HepG2 (cell line): ENCODE results near the gene MRPS25. TPM values are rescaled to one million over a fixed set of nuclear protein-coding genes. Genes with fewer than 3 reads are reported as not detected.

Experiments used
- ATAC-seq: fragments of 200-7000 bp; cut with Tn5 transposase; 3 replicates; pipeline ENCODE4 v1.9.1; 2020; ENCODE audit warnings: mild to moderate bottlenecking, moderate library complexity
- BruUV-seq: library from RNA; stranded (reverse); fragments of 400-500 nt; replicated peaks from 2 replicates; lab custom pipeline; 2021; lab: Mats Ljungman, UMichigan
- CTCF ChIA-PET: fragments of 300-600 bp; formaldehyde crosslinking; extraction: SDS; loops from one replicate; lab custom pipeline; 2021; ENCODE audit warnings: low total read pairs, inconsistent platforms, low intra/inter-chr PET ratio; lab: Yijun Ruan, JAX
- POLR2A ChIA-PET: fragments of 350-600 bp; sonication (Branson Sonifier 250); formaldehyde crosslinking; loops from one replicate; lab custom pipeline; 2020; ENCODE audit warnings: antibody characterized with exemption, inconsistent platforms; lab: Yijun Ruan, JAX
- DNase-seq: peaks from one replicate; pipeline ENCODE4 v3.0.0-alpha.2; 2015; ENCODE audit warnings: low spot score
- FAIRE-seq: peaks from 3 replicates; lab custom pipeline; 2011; peaks lifted over from hg19 to GRCh38; lab: Jason Lieb, UNC
- H2AFZ ChIP-seq: one replicate; pipeline ENCODE4 v1.6.1; 2011; ENCODE audit warnings: low read length, inconsistent platforms
- H3K27ac ChIP-seq: fragments of 300-600 bp; 3 replicates; pipeline ENCODE4 v1.8.0; 2011; ENCODE audit warnings: mixed run types, mild to moderate bottlenecking, mixed read lengths, low read length, inconsistent platforms; ENCODE audit not compliant: insufficient read depth; ENCODE audit errors: extremely low read length
- H3K27me3 ChIP-seq, 2 experiments: fragments of 200-600 bp in 1 of 2; 2 replicates in 1 of 2; 3 replicates in 1 of 2; pipeline versions ENCODE4 v1.6.0 to v1.8.0; 2011; ENCODE audit warnings: low read length in 2 of 2, mild to moderate bottlenecking in 2 of 2, moderate library complexity in 2 of 2, inconsistent platforms in 1 of 2; ENCODE audit not compliant: insufficient read depth in 2 of 2, control insufficient read depth in 1 of 2
- H3K36me3 ChIP-seq, 2 experiments: fragments of 200-600 bp in 1 of 2; replicated peaks in 1 of 2; 2 replicates in 1 of 2; 3 replicates in 1 of 2; pipeline versions ENCODE4 v1.5.1 to v1.8.0; 2011; ENCODE audit warnings: low read length in 2 of 2, inconsistent platforms in 1 of 2; ENCODE audit not compliant: insufficient read depth in 2 of 2, control insufficient read depth in 1 of 2
- H3K4me1 ChIP-seq: 2 replicates; pipeline ENCODE4 v1.5.1; 2012; ENCODE audit warnings: low read length, inconsistent platforms; ENCODE audit not compliant: insufficient read depth
- H3K4me2 ChIP-seq: 2 replicates; pipeline ENCODE4 v1.6.0; 2011; ENCODE audit warnings: low read depth, low read length, inconsistent platforms
- H3K4me3 ChIP-seq, 3 experiments: fragments of 200-600 bp in 1 of 3; sonication (generic), shearing (Covaris generic) in 1 of 3; replicated peaks in 1 of 3; 2 replicates each; pipeline ENCODE4 v1.5.1; 2011 to 2016; ENCODE audit warnings: low read length in 3 of 3, inconsistent platforms in 2 of 3, low read depth in 2 of 3, mild to moderate bottlenecking in 2 of 3, control low read depth in 1 of 3, mixed read lengths in 1 of 3; ENCODE audit not compliant: insufficient read depth in 1 of 3
- H3K79me2 ChIP-seq: one replicate; pipeline ENCODE4 v1.6.1; 2011; ENCODE audit warnings: low read length, inconsistent platforms; ENCODE audit not compliant: insufficient read depth
- H3K9ac ChIP-seq: 2 replicates; pipeline ENCODE4 v1.6.0; 2011; ENCODE audit warnings: mild to moderate bottlenecking, low read depth, low read length, inconsistent platforms; ENCODE audit not compliant: insufficient read depth
- H3K9me3 ChIP-seq: 2 replicates; pipeline ENCODE4 v1.5.1; 2012; ENCODE audit warnings: mild to moderate bottlenecking, low read length
- H4K20me1 ChIP-seq: 2 replicates; pipeline ENCODE4 v1.6.0; 2011; ENCODE audit warnings: inconsistent platforms, mild to moderate bottlenecking, low read length, moderate library complexity; ENCODE audit not compliant: insufficient read depth
- CEBPZ ChIP-seq: IDR thresholded peaks from 2 replicates; pipeline ENCODE4 v1.6.1; 2012; ENCODE audit warnings: low read length, improper control_type of control experiment
- DNMT1 ChIP-seq: sonication (generic); formaldehyde crosslinking; IDR thresholded peaks from 2 replicates; pipeline ENCODE4 v1.5.1; 2020; ENCODE audit warnings: mild to moderate bottlenecking, missing genetic modification reagents
- MED1 ChIP-seq: sonication (generic); formaldehyde crosslinking; IDR thresholded peaks from 2 replicates; pipeline ENCODE4 v1.4.0; 2020; ENCODE audit warnings: missing genetic modification reagents
- NONO ChIP-seq, 2 experiments: fragments of 450-650 bp in 1 of 2; sonication (generic) in 1 of 2; formaldehyde crosslinking in 1 of 2; IDR thresholded peaks in 1 of 2; conservative IDR thresholded peaks in 1 of 2; 2 replicates each; pipeline versions ENCODE4 v1.6.1 to v1.8.0; 2017 to 2022; ENCODE audit warnings: mild to moderate bottlenecking in 1 of 2, missing genetic modification reagents in 1 of 2, moderate library complexity in 1 of 2
- RBM22 ChIP-seq: fragments of 200-400 bp; formaldehyde crosslinking; optimal IDR thresholded peaks from 2 replicates; pipeline ENCODE3; 2017; ENCODE audit warnings: mild to moderate bottlenecking, low read length, moderate library complexity
- TAF15 ChIP-seq: fragments of 200-400 bp; formaldehyde crosslinking; IDR thresholded peaks from one replicate; pipeline ENCODE4 v1.6.1; 2018; ENCODE audit warnings: mild to moderate bottlenecking, low read depth, low read length; ENCODE audit not compliant: poor library complexity, severe bottlenecking
- ZEB1 ChIP-seq: IDR thresholded peaks from 2 replicates; pipeline ENCODE4 v1.6.1; 2012; ENCODE audit warnings: mild to moderate bottlenecking, low read depth, inconsistent platforms; ENCODE audit not compliant: insufficient replicate concordance
- ZNF10 ChIP-seq: sonication (generic); formaldehyde crosslinking; IDR thresholded peaks from 2 replicates; pipeline ENCODE4 v1.4.0; 2020; ENCODE audit warnings: mild to moderate bottlenecking, low read depth, missing genetic modification reagents, borderline replicate concordance
- ZNF138 ChIP-seq: sonication (generic); formaldehyde crosslinking; IDR thresholded peaks from 2 replicates; pipeline ENCODE4 v1.5.0; 2020; ENCODE audit warnings: mild to moderate bottlenecking, low read depth, missing genetic modification reagents
- ZNF24 ChIP-seq: fragments of 450-650 bp; IDR thresholded peaks from 2 replicates; pipeline ENCODE4 v1.6.1; 2017; ENCODE audit warnings: antibody characterized with exemption, mild to moderate bottlenecking
- ZNF343 ChIP-seq: sonication (generic); formaldehyde crosslinking; IDR thresholded peaks from 2 replicates; pipeline ENCODE4 v1.4.0; 2020; ENCODE audit warnings: mild to moderate bottlenecking, missing genetic modification reagents
- ZNF367 ChIP-seq: sonication (generic); formaldehyde crosslinking; IDR thresholded peaks from 2 replicates; pipeline ENCODE4 v1.4.0; 2020; ENCODE audit warnings: missing genetic modification reagents, borderline replicate concordance
- ZNF7 ChIP-seq: IDR thresholded peaks from 2 replicates; pipeline ENCODE4 v1.6.1; 2016; ENCODE audit warnings: missing biosample characterization, missing genetic modification reagents
- WGBS: methylation state at CpG from one replicate; pipeline ENCODE4 v1.1.6; 2017; ENCODE audit warnings: low lambda C conversion rate; 5-methylcytosine and 5-hydroxymethylcytosine counted together
- in situ Hi-C: cut with HindIII; loops from 2 replicates; pipeline ENCODE4 v1.10.0; 2017; ENCODE audit warnings: low pct_unique_long_range_greater_than_20kb; ENCODE audit not compliant: extremely low pct_ligation_motif_present
- intact Hi-C: fragments of 100-400 bp; cut with micrococcal nuclease; formaldehyde crosslinking; loops from one replicate; pipeline ENCODE4 v1.10.0; 2022; ENCODE audit not compliant: unreplicated experiment
- polyA plus RNA-seq, 8 experiments: library from polyadenylated mRNA; depleted of rRNA in 3 of 8; stranded (reverse) in 7 of 8; unstranded in 1 of 8; fragments of >200 nt; fragmentation: Illumina TruSeq in 4 of 8; extraction: Trizol in 4 of 8; gene quantifications; 2 replicates each; pipeline versions ENCODE4 v1.2.1 to v1.2.3, GENCODE V29; 2011 to 2016; ENCODE audit warnings: low read depth in 4 of 8, missing spikeins in 1 of 8, mixed read lengths in 1 of 8; ENCODE audit not compliant: insufficient read depth in 1 of 8
- total RNA-seq, 5 experiments: library from RNA; depleted of rRNA; stranded (reverse); fragments of >200 nt; fragmentation: Illumina TruSeq; extraction: Trizol; gene quantifications; 2 replicates each; pipeline ENCODE4 v1.2.3, GENCODE V29; 2016; ENCODE audit warnings: low read depth in 1 of 5
- TF ChIP-seq, protein P1 (sequence below): conservative IDR thresholded peaks from 2 replicates; pipeline ENCODE4 v1.6.1; 2018; ENCODE audit warnings: missing genetic modification reagents

Gene MRPS25
- total and polyA plus RNA-seq, 2 of the 13 experiments (the other 11 are each of a cell fraction or from before 2014, with no cell fraction given) = 60.1 to 74.3 TPM

GRCh38 chr3:15041950-15042349, 23.2 kb downstream of the MRPS25 start:
- no peak overlapping the region for H3K9ac ChIP-seq
- H3K79me2 ChIP-seq = no peaks in the 10 kb centered on the region
- no peak for ATAC-seq
- H3K4me2 ChIP-seq = no peak overlapping the region
- no peaks in the 10 kb centered on the region; a peak in 1 of 5 replicates for H3K27me3 ChIP-seq
- no peak overlapping the region for H2AFZ ChIP-seq
- in situ Hi-C loops = loop anchor here (10.0 kb wide), 1 partner anchor 117 kb away; no protein-coding TSS in a partner anchor
- POLR2A ChIA-PET = no interaction called here
- no peak for DNase-seq
- H4K20me1 ChIP-seq = no peaks in the 10 kb centered on the region
- TF ChIP-seq RBM22 (peak; percentile 22), DNMT1 (CRISPR knock-in tag) (no peak)
- TF ChIP-seq, all 625 proteins: peak for 1
- peaks cover 30 to 84% of the 10 kb centered on the region in 2 experiments for H3K36me3 ChIP-seq
- FAIRE-seq = no peak
- no peak overlapping the region for H3K27ac ChIP-seq
- H3K4me3 ChIP-seq = no peak overlapping the region
- no peaks in the 10 kb centered on the region for H3K9me3 ChIP-seq
- CTCF ChIA-PET = no interaction called here
- WGBS = 99% methylated on average over 3 of the region's 3 CpGs
- H3K4me1 ChIP-seq = no peaks in the 10 kb centered on the region
- intact Hi-C loops = loop anchor here (5.0 kb wide), 1 partner anchor 115 kb away; no protein-coding TSS in a partner anchor
- no TSS peak for BruUV-seq

GRCh38 chr3:15040844-15041243, 24.3 kb downstream of the MRPS25 start:
- ATAC-seq (no peak; the same call in 2 of the 3 replicates), DNase-seq (no peak), FAIRE-seq (no peak)
- CTCF ChIA-PET = no interaction called here
- Histone ChIP-seq H3K4me2 (no peak overlapping the region), H3K36me3 (peaks cover 26 to 77% of the 10 kb centered on the region in 2 experiments), H3K9me3 (no peaks in the 10 kb centered on the region), H2AFZ (no peak overlapping the region), H3K27ac (no peak overlapping the region), H3K4me1 (no peaks in the 10 kb centered on the region), H3K27me3 (no peaks in the 10 kb centered on the region; a peak in 1 of 5 replicates), H4K20me1 (no peaks in the 10 kb centered on the region), H3K79me2 (no peaks in the 10 kb centered on the region), H3K9ac (no peak overlapping the region), H3K4me3 (no peak overlapping the region)
- in situ Hi-C loops (loop anchor here (10.0 kb wide), 1 partner anchor 116 kb away; no protein-coding TSS in a partner anchor), intact Hi-C loops (loop anchor here (5.0 kb wide), 1 partner anchor 114 kb away; no protein-coding TSS in a partner anchor)
- POLR2A ChIA-PET = no interaction called here
- BruUV-seq = no TSS peak
- WGBS = 90% methylated on average over 3 of the region's 3 CpGs
- TF ChIP-seq ZNF24 (no peak), MED1 (CRISPR knock-in tag) (no peak), ZNF343 (CRISPR knock-in tag) (no peak), ZNF367 (CRISPR knock-in tag) (no peak), CEBPZ (no peak), ZNF138 (no peak), ZNF7 (CRISPR knock-in tag) (no peak), ZEB1 (no peak), NONO (IDR thresholded peaks at IDR 0.05) (no peak), NONO (CRISPR knock-in tag; conservative IDR thresholded peaks at IDR 0.05) (no peak), ZNF10 (CRISPR knock-in tag) (no peak), TAF15 (no peak)
- TF ChIP-seq, protein P1, sequence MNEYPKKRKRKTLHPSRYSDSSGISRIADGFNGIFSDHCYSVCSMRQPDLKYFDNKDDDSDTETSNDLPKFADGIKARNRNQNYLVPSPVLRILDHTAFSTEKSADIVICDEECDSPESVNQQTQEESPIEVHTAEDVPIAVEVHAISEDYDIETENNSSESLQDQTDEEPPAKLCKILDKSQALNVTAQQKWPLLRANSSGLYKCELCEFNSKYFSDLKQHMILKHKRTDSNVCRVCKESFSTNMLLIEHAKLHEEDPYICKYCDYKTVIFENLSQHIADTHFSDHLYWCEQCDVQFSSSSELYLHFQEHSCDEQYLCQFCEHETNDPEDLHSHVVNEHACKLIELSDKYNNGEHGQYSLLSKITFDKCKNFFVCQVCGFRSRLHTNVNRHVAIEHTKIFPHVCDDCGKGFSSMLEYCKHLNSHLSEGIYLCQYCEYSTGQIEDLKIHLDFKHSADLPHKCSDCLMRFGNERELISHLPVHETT (CRISPR knock-in tag) = no peak
